GM06990 (cell line): ENCODE measurements around the gene DDX46.
"Not testable (repeated sequence)": the region's sequence is repeated elsewhere in the genome, so short reads cannot be mapped to it uniquely, and the experiment has no call there.

Source experiments
- DNase-seq: peaks from one replicate; pipeline ENCODE4 v3.0.0-alpha.2; 2011; ENCODE audit not compliant: insufficient read length; ENCODE audit errors: extremely low read depth
- H3K27me3 ChIP-seq: replicated peaks from 2 replicates; pipeline ENCODE4 v1.6.0; 2011; ENCODE audit warnings: low read length; ENCODE audit not compliant: control insufficient read depth, insufficient read depth
- H3K36me3 ChIP-seq: 2 replicates; pipeline ENCODE4 v1.5.1; 2011; ENCODE audit warnings: low read length; ENCODE audit not compliant: control insufficient read depth, insufficient read depth
- H3K4me3 ChIP-seq: replicated peaks from 2 replicates; pipeline ENCODE4 v1.5.1; 2011; ENCODE audit warnings: low read depth, mild to moderate bottlenecking, control low read depth, low read length
- TF ChIP-seq, protein P1 (sequence below): IDR thresholded peaks from 2 replicates; pipeline ENCODE4 v1.5.1; 2011; ENCODE audit warnings: low read length, control low read depth, mild to moderate bottlenecking, inconsistent platforms; ENCODE audit not compliant: insufficient read depth, poor library complexity, severe bottlenecking

DDX46 gene

DNA sequence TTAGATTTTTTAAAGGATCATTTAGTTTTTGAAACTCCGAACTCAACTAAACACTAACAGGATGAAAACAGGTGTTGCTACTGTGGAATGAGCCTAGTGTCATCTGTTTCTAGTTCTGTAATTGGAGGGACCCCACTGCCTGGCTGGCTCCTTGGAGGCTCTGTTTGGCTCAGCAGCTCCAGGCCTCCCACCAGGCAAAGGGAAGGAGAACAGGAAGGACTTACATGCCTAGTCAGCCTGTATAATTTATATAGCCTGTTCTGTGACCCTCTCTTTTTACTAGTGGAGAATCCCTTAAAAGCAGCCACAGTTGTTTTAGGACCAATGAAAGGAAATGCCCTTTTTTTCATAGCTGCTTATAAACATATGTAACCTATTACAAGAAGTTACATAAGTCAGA lies 66.1 kb downstream of the DDX46 start:
- H3K27me3 ChIP-seq: no peaks in the 10 kb centered on the region
- H3K36me3 ChIP-seq: peaks cover 11% of the 10 kb centered on the region
- TF ChIP-seq, protein P1, sequence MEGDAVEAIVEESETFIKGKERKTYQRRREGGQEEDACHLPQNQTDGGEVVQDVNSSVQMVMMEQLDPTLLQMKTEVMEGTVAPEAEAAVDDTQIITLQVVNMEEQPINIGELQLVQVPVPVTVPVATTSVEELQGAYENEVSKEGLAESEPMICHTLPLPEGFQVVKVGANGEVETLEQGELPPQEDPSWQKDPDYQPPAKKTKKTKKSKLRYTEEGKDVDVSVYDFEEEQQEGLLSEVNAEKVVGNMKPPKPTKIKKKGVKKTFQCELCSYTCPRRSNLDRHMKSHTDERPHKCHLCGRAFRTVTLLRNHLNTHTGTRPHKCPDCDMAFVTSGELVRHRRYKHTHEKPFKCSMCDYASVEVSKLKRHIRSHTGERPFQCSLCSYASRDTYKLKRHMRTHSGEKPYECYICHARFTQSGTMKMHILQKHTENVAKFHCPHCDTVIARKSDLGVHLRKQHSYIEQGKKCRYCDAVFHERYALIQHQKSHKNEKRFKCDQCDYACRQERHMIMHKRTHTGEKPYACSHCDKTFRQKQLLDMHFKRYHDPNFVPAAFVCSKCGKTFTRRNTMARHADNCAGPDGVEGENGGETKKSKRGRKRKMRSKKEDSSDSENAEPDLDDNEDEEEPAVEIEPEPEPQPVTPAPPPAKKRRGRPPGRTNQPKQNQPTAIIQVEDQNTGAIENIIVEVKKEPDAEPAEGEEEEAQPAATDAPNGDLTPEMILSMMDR: no peak
- DNase-seq: no peak
- H3K4me3 ChIP-seq: no peak overlapping the region

DNA sequence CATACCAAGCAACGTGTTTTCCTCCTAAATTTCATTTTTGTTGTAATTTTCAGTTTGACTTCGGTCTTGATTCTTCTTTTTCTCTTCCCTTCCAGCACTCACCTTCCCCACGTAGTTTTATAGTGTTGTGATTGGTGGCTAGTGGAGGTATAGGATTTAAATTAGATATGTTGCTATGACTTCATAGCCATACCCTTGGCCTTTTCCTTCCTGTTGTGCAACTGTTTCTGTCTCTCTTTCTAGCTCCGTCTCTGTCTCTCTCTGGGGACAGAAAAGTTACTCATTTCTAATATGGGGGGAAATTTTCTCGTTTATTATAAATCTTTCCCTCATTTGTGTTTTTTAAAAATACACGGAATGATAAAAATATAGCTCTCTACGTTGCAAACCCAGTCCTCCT lies 66.6 kb downstream of the DDX46 start:
- Histone ChIP-seq H3K36me3 (peaks cover 9% of the 10 kb centered on the region), H3K27me3 (no peaks in the 10 kb centered on the region), H3K4me3 (no peak overlapping the region)
- TF ChIP-seq, protein P1: no peak
- no peak for DNase-seq

DNA sequence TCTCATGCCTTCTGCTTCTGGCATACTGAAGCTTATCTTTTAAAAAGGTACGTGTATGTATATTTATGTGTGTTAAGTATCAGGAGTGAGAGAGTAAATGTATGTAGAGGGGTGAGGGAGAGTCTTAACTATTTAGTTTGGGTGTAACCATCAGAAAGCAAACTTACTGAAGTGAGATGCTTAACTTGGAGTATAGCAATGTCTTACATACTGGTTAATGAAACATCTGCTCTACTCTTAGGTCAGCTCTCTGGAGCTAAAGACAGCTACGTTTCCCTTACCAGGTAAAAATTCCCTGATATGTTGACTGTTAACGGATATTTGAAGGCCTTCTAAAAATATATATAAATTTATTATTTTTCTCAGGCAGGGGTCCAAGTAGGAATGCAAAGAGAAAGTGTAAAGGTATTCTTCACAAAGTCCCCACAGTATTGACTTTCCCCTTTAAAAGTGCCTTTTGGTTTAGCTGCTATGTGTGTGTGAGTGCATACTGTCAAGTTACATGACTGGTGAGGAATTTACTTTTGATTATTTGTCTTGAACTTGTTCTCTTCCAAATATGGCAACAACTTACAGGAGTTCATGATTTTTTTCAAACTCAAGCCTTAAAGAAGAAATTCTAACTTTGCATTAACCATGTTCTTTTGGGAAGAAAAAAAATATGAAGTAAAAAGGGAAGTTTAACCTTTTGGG lies 74.9 kb downstream of the DDX46 start:
- no peak overlapping the region for H3K4me3 ChIP-seq
- no peaks in the 10 kb centered on the region for H3K27me3 ChIP-seq
- peaks cover 2% of the 10 kb centered on the region for H3K36me3 ChIP-seq
- DNase-seq: no peak
- TF ChIP-seq, protein P1: no peak

DNA sequence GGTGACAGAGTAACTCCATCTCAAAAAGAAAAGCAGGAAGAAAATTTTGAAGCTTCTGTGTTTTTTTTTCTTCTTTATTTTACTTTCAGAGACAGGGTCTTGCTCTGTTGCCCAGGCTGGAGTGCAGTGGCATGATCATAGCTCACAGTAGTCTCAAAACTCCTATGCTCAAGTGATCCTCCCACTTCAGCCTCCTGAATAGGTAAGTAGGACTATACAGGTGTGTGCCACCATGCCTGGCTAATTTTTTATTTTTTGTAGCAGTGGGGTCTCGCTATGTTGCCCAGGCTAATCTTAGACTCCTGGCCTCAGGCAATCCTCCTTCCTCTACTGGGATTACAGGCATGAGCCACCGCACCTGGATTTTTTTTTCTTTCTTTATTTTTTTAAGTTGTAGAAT lies 77.0 kb downstream of the DDX46 start:
- TF ChIP-seq, protein P1: no peak
- Histone ChIP-seq H3K36me3 (peaks cover 2% of the 10 kb centered on the region), H3K4me3 (no peak overlapping the region), H3K27me3 (no peaks in the 10 kb centered on the region)
- no peak for DNase-seq

DNA sequence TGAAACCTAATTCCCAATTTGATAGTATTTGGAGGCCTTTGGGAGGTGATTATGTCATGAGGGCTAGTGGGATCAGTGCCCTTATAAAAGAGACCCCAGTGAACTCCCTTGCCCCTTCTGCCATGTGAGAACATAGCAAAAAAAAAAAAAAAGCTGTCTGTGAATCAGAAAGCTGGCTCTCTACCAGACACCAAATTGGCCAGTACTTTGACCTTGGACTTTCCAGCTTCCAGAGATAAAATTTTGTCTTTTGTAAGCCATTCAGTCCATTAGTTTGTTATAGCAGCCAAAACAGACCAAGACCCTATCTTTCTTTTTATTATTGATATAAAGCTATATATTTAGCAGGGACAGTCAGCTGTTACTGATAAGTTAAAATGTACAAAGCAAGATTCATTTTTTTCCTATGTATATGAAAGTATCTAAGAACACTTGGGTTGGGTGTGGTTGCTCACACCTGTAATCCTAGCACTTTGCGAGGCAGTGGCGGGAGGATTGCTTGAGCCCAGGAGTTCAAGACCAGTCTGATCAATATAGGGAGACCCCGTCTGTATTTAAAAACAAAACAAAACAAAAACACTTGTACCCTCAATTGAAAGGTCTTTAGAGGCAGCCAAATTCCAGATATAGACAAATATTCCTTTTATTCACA lies 79.1 kb downstream of the DDX46 start:
- H3K36me3 ChIP-seq: peaks cover 2% of the 10 kb centered on the region
- H3K4me3 ChIP-seq: no peak overlapping the region
- H3K27me3 ChIP-seq: no peaks in the 10 kb centered on the region
- TF ChIP-seq, protein P1: no peak
- DNase-seq: no peak

DNA sequence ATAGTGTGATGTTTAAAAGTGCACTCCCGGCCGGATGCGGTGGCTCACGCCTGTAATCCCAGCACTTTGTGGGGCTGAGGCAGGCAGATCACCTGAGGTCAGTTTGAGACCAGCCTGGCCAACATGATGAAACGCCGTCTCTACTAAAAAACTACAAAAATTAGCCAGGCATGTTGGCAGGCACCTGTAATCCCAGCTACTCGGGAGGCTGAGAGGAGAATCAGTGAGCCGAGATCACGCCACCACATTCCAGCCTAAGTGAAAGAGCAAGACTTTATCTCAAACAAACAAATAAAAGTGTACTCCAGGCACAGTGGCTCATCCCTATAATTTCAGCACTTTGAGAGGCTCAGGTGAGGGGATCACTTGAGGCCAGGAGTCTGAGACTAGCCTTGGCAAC lies 79.8 kb downstream of the DDX46 start:
- DNase-seq, H3K36me3 ChIP-seq, H3K4me3 ChIP-seq, H3K27me3 ChIP-seq: not testable (repeated sequence)
